Adrenal gland (tissue), 12 donors: ENCODE measurements around the gene ABI3BP. TPM values are rescaled to one million over a fixed set of nuclear protein-coding genes. Genes with fewer than 3 reads are reported as not detected.

Source experiments
- DNase-seq, 7 donors: peaks; one replicate each; pipeline ENCODE4 v3.0.0-alpha.2; 2019 to 2020
- H3K27ac ChIP-seq, 5 donors: fragments of 200-600 bp; sonication (generic) in 4 of 5; 1 replicate in 3 of 5; 2 replicates in 2 of 5; pipeline versions ENCODE4 v1.5.1 to v1.8.0; 2016 to 2020; ENCODE audit warnings: mild to moderate bottlenecking in 1 of 5
- H3K27me3 ChIP-seq: fragments of 200-600 bp; 2 replicates; pipeline ENCODE4 v1.8.0; 2021
- H3K36me3 ChIP-seq, 2 donors: fragments of 200-600 bp; replicated peaks in 1 of 2; 1 replicate in 1 of 2; 2 replicates in 1 of 2; pipeline versions ENCODE4 v1.5.1 to v1.8.0; 2018 to 2022
- H3K4me1 ChIP-seq, 2 donors: fragments of 200-600 bp; replicated peaks in 1 of 2; 1 replicate in 1 of 2; 2 replicates in 1 of 2; pipeline versions ENCODE4 v1.5.1 to v1.8.0; 2018 to 2021
- H3K4me3 ChIP-seq, 4 donors: fragments of 200-600 bp; sonication (generic) in 3 of 4; one replicate each; pipeline ENCODE4 v1.5.1; 2016 to 2018
- H3K9me3 ChIP-seq, 3 donors: fragments of 200-600 bp; sonication (generic) in 1 of 3; replicated peaks in 1 of 3; 1 replicate in 2 of 3; 2 replicates in 1 of 3; pipeline versions ENCODE4 v1.5.1 to v1.8.0; 2016 to 2021
- CTCF ChIP-seq, 6 experiments: fragments of 450-650 bp in 4 of 6; fragments of 200-600 bp in 2 of 6; sonication (generic) in 1 of 6; IDR thresholded peaks; 1 replicate in 5 of 6; 2 replicates in 1 of 6; pipeline versions ENCODE4 v1.5.1 to v1.8.0; 2016 to 2021; ENCODE audit warnings: antibody characterized with exemption in 6 of 6, mild to moderate bottlenecking in 2 of 6, moderate library complexity in 1 of 6
- POLR2A ChIP-seq, 2 donors: fragments of 450-650 bp; IDR thresholded peaks; one replicate each; pipeline ENCODE4 v1.6.1; 2017; ENCODE audit warnings: antibody characterized with exemption in 2 of 2, mild to moderate bottlenecking in 2 of 2, moderate library complexity in 1 of 2
- whole genome bisulfite sequencing, 4 donors: extraction: QIAGEN DNeasy Blood & Tissue Kit in 2 of 4; methylation state at CpG; one replicate each; pipeline versions ENCODE4 v1.1.5 to v1.1.7; 2013 to 2017; 5-methylcytosine and 5-hydroxymethylcytosine counted together
- intact Hi-C, 2 donors: fragments of 100-400 bp; cut with DNase I; formaldehyde crosslinking; loops; one replicate each; pipeline versions ENCODE4 v1.14.1 to v1.15.0; 2022 to 2023
- polyA plus RNA-seq, 3 donors: library from polyadenylated mRNA; stranded (reverse); fragments of 200-250 nt in 2 of 3; fragments of 350-450 nt in 1 of 3; fragmentation: Illumina TruSeq in 1 of 3; extraction: RNeasy Lipid Tissue Mini Kit (QIAGEN cat#74804) in 1 of 3; gene quantifications; one replicate each; pipeline ENCODE4 v1.2.3, GENCODE V29; 2013 to 2014
- total RNA-seq, 9 donors: library from RNA; depleted of rRNA in 4 of 9; stranded (reverse); fragments of >200 nt in 4 of 9; fragments of 120-200 nt in 1 of 9; fragmentation: NEBNext Ultra II Directional in 1 of 9; extraction: Animal tissue kit (Norgen Biotek cat#: 25700) in 1 of 9; gene quantifications; one replicate each; pipeline versions ENCODE4 v1.1.0 to v1.2.4, GENCODE V29; 2013 to 2023
- donor health status: healthy with polysubstance abuse.
- donor health status: Bipolar disorder and iron deficiency.
- donor health status: DM: yes; HTN: yes; CAD: no.
- donor health status: DM: no; HTN: no; CAD: no.
- donor health status: DM: no; HTN: no; CAD: no.
- donor health status: DM: yes; HTN: yes; CAD: no.

ABI3BP gene
- total and polyA plus RNA-seq, 12 donors, result 3.4 to 50.3 (median 18.7) TPM

- no peak overlapping the region for H3K4me3 ChIP-seq
- TF ChIP-seq POLR2A (IDR thresholded peaks at IDR 0.05) (no peak), CTCF (IDR thresholded peaks at IDR 0.05) (no peak)
- peaks cover 7 to 36% of the 10 kb centered on the region in 2 donors for H3K4me1 ChIP-seq
- no peak for DNase-seq
- H3K27ac ChIP-seq, result no peak overlapping the region
- intact Hi-C loops, result no loop called here
- no peaks in the 10 kb centered on the region for H3K27me3 ChIP-seq
- 89 to 92% (median 91%) methylated on average over 2 of the region's 2 CpGs for WGBS, 4 donors
- no peaks in the 10 kb centered on the region for H3K9me3 ChIP-seq
- H3K36me3 ChIP-seq, result peaks cover 0 to 30% of the 10 kb centered on the region in 2 donors
These were observed 276.2 kb downstream of the ABI3BP start for GRCh38 chr3:100717063-100717462.

GRCh38 chr3:100715176-100715575 lies 278.0 kb downstream of the ABI3BP start:
- TF ChIP-seq POLR2A (IDR thresholded peaks at IDR 0.05) (no peak), CTCF (IDR thresholded peaks at IDR 0.05) (no peak)
- peaks cover 0 to 20% of the 10 kb centered on the region in 2 donors for H3K36me3 ChIP-seq
- no peak overlapping the region for H3K4me3 ChIP-seq
- no peak overlapping the region for H3K27ac ChIP-seq
- intact Hi-C loops, result no loop called here
- peaks cover 22 to 55% of the 10 kb centered on the region in 2 donors for H3K4me1 ChIP-seq
- H3K9me3 ChIP-seq, result no peaks in the 10 kb centered on the region
- DNase-seq, result no peak
- no peaks in the 10 kb centered on the region for H3K27me3 ChIP-seq

- H3K27ac ChIP-seq, result peak overlapping the region; percentile 57 to 97 (median 96)
- peak; percentile 20 to 61 (median 41) for DNase-seq
- peak overlapping the region in 3 of 4 donors; percentile 4 to 87 (median 78) for H3K4me3 ChIP-seq
- peaks cover 22 to 40% of the 10 kb centered on the region in 2 donors for H3K4me1 ChIP-seq
- intact Hi-C loops, result no loop called here
- TF ChIP-seq CTCF (IDR thresholded peaks at IDR 0.05) (peak in 5 of 6 experiments; percentile 10 to 27 (median 17)), POLR2A (IDR thresholded peaks at IDR 0.05) (no peak)
- no peaks in the 10 kb centered on the region for H3K9me3 ChIP-seq
- WGBS, 4 donors, result 16 to 27% (median 21%) methylated on average over 8 of the region's 8 CpGs
- H3K36me3 ChIP-seq, result peaks cover 0 to 16% of the 10 kb centered on the region in 2 donors
- peaks cover 3% of the 10 kb centered on the region for H3K27me3 ChIP-seq
These were observed 282.8 kb downstream of the ABI3BP start for GRCh38 chr3:100710261-100710968.

GRCh38 chr3:100709842-100710260 lies 283.4 kb downstream of the ABI3BP start:
- intact Hi-C loops, result no loop called here
- peak overlapping the region in 3 of 4 donors; percentile 4 to 87 (median 78) for H3K4me3 ChIP-seq
- peak overlapping the region; percentile 57 to 97 (median 96) for H3K27ac ChIP-seq
- no peaks in the 10 kb centered on the region for H3K9me3 ChIP-seq
- DNase-seq, result peak; percentile 36 to 61 (median 39)
- H3K27me3 ChIP-seq, result peaks cover 3% of the 10 kb centered on the region
- WGBS, 4 donors, result 0 to 1% (median 1%) methylated on average over 8 to 22 of the region's 23 CpGs
- TF ChIP-seq POLR2A (IDR thresholded peaks at IDR 0.05) (no peak), CTCF (IDR thresholded peaks at IDR 0.05) (no peak)
- H3K36me3 ChIP-seq, result peaks cover 0 to 11% of the 10 kb centered on the region in 2 donors
- peaks cover 22 to 34% of the 10 kb centered on the region in 2 donors for H3K4me1 ChIP-seq
